NB4 (cell line): ENCODE measurements around the gene THRA.

Source experiments
- POLR2A ChIP-seq: IDR thresholded peaks from 2 replicates; pipeline ENCODE4 v1.6.1; 2011; ENCODE audit warnings: mild to moderate bottlenecking; ENCODE audit not compliant: insufficient read length; ENCODE audit errors: extremely low read depth
- TF ChIP-seq, protein P1 (sequence below): IDR thresholded peaks from one replicate; pipeline ENCODE4 v1.5.1; 2012; ENCODE audit warnings: low read depth, low read length

DNA sequence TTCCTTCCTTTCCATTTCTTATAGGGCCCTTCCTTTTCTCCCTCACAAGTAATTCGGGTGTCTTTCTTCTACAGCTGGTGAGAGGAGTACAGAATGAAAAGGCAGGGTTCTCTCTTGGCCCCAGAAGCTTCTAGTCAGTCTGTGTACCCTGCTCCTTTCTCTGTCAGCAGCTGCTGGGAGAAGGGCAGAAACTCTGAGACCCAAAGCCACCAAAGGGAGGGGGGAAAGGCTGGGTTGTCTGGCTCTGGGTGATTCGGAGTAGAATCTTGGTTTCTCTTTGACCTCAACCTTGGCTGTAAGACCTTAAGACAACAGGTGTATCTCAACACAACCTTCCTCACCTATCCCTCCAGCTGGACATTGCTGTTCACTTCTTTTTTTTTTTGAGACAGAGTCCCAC lies 40.9 kb downstream of the THRA start:
- TF ChIP-seq, protein P1, sequence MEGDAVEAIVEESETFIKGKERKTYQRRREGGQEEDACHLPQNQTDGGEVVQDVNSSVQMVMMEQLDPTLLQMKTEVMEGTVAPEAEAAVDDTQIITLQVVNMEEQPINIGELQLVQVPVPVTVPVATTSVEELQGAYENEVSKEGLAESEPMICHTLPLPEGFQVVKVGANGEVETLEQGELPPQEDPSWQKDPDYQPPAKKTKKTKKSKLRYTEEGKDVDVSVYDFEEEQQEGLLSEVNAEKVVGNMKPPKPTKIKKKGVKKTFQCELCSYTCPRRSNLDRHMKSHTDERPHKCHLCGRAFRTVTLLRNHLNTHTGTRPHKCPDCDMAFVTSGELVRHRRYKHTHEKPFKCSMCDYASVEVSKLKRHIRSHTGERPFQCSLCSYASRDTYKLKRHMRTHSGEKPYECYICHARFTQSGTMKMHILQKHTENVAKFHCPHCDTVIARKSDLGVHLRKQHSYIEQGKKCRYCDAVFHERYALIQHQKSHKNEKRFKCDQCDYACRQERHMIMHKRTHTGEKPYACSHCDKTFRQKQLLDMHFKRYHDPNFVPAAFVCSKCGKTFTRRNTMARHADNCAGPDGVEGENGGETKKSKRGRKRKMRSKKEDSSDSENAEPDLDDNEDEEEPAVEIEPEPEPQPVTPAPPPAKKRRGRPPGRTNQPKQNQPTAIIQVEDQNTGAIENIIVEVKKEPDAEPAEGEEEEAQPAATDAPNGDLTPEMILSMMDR: no peak
- no peak for TF ChIP-seq POLR2A
